ENCODE data around the gene TSHB. TPM values are rescaled to one million over a fixed set of nuclear protein-coding genes. Genes with fewer than 3 reads are reported as not detected.

TSHB gene
- total RNA-seq, 2 experiments from 2014 or later, result not detected

GRCh38 chr1:115057661-115058254 is 28.1 kb downstream of the TSHB start:
- ChIA-PET CTCF (no interaction called here), POLR2A (no interaction called here)

- ChIA-PET POLR2A (no interaction called here), CTCF (no interaction called here)
These were observed 29.7 kb downstream of the TSHB start for GRCh38 chr1:115059316-115059715.

GRCh38 chr1:115060501-115060900 is 30.9 kb downstream of the TSHB start:
- POLR2A ChIA-PET, result no interaction called here
- CTCF ChIA-PET, result no interaction called here

GRCh38 chr1:115062542-115063004 is 32.9 kb downstream of the TSHB start:
- ChIA-PET CTCF (interaction anchor here (1.1 to 1.5 kb wide), 2 partner anchors 9 to 10 kb away, joined by 4 read pairs; no protein-coding TSS in a partner anchor), POLR2A (no interaction called here)

- CTCF ChIA-PET, result interaction anchor here (1.5 kb wide), 1 partner anchor 11 kb away, joined by 4 read pairs; no protein-coding TSS in a partner anchor
- POLR2A ChIA-PET, result no interaction called here
These were observed 33.7 kb downstream of the TSHB start for GRCh38 chr1:115063228-115063901.

GRCh38 chr1:115064461-115064860 is 34.8 kb downstream of the TSHB start:
- POLR2A ChIA-PET, result no interaction called here
- CTCF ChIA-PET, result interaction anchor here (1.1 to 1.8 kb wide), 2 partner anchors 11 to 49 kb away, joined by 3 to 6 read pairs; no protein-coding TSS in a partner anchor

GRCh38 chr1:115065021-115065420 is 35.4 kb downstream of the TSHB start:
- ChIA-PET CTCF (interaction anchor here (1.1 to 1.8 kb wide), 2 partner anchors 12 to 48 kb away, joined by 3 to 6 read pairs; no protein-coding TSS in a partner anchor), POLR2A (no interaction called here)

- CTCF ChIA-PET, result no interaction called here
- POLR2A ChIA-PET, result no interaction called here
These were observed 37.7 kb downstream of the TSHB start for GRCh38 chr1:115067161-115067859.

- ChIA-PET CTCF (no interaction called here), POLR2A (no interaction called here)
These were observed 39.4 kb downstream of the TSHB start for GRCh38 chr1:115068826-115069585.

- CTCF ChIA-PET, result no interaction called here
- POLR2A ChIA-PET, result no interaction called here
These were observed 40.2 kb downstream of the TSHB start for GRCh38 chr1:115069659-115070308.

- ChIA-PET POLR2A (no interaction called here), CTCF (interaction anchor here (1.1 kb wide), 1 partner anchor 9 kb away, joined by 4 read pairs; no protein-coding TSS in a partner anchor)
These were observed 41.5 kb downstream of the TSHB start for GRCh38 chr1:115071012-115071664.

GRCh38 chr1:115073298-115074087 is 43.9 kb downstream of the TSHB start:
- ChIA-PET POLR2A (no interaction called here), CTCF (no interaction called here)

GRCh38 chr1:115074839-115075534 is 45.4 kb downstream of the TSHB start:
- CTCF ChIA-PET, result no interaction called here
- POLR2A ChIA-PET, result no interaction called here

- POLR2A ChIA-PET, result no interaction called here
- CTCF ChIA-PET, result no interaction called here
These were observed 46.8 kb downstream of the TSHB start for GRCh38 chr1:115076384-115076915.

GRCh38 chr1:115077286-115077983 is 47.8 kb downstream of the TSHB start:
- CTCF ChIA-PET, result no interaction called here
- POLR2A ChIA-PET, result no interaction called here

- CTCF ChIA-PET, result no interaction called here
- POLR2A ChIA-PET, result no interaction called here
These were observed 48.3 kb downstream of the TSHB start for GRCh38 chr1:115077984-115078330.

- POLR2A ChIA-PET, result no interaction called here
- CTCF ChIA-PET, result no interaction called here
These were observed 49.1 kb downstream of the TSHB start for GRCh38 chr1:115078708-115079107.

Measured in activated CD8-positive, alpha-beta memory T cell treated with anti-CD3 and anti-CD28 coated beads for 36 hours (primary cell).